Adrenal gland (tissue), 5 donors: ENCODE data around the gene SH2B3.

Source experiments
- POLR2A ChIP-seq, 2 donors: fragments of 450-650 bp; IDR thresholded peaks; one replicate each; pipeline ENCODE4 v1.6.1; 2017; ENCODE audit warnings: antibody characterized with exemption in 2 of 2, mild to moderate bottlenecking in 2 of 2, moderate library complexity in 1 of 2
- TF ChIP-seq, protein P1 (sequence below), 6 experiments: fragments of 450-650 bp in 4 of 6; fragments of 200-600 bp in 2 of 6; sonication (generic) in 1 of 6; IDR thresholded peaks; 1 replicate in 5 of 6; 2 replicates in 1 of 6; pipeline versions ENCODE4 v1.5.1 to v1.8.0; 2016 to 2021; ENCODE audit warnings: antibody characterized with exemption in 6 of 6, mild to moderate bottlenecking in 2 of 6, moderate library complexity in 1 of 6
- donor health status: DM: no; HTN: no; CAD: no.

DNA sequence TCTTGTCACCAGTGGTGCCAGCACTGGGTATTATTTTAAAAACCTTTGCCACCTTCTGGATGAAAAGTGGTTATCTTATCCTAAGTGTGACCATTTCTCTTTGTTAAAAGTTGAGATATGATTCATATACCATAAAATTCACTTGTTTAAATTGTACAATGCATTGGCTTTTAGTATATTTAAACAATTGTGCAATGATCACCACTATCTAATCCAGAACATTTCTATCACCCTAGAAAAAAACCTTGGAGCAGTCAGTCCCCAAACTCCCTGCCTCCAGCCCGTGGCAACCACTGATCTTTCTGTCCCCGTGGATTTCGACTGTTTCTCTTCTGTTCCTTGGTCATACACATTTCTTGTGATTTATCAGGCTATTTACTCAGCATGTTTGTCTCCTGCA, 28.3 kb downstream of the SH2B3 start:
- TF ChIP-seq POLR2A (IDR thresholded peaks at IDR 0.05), result no peak
- TF ChIP-seq, protein P1, sequence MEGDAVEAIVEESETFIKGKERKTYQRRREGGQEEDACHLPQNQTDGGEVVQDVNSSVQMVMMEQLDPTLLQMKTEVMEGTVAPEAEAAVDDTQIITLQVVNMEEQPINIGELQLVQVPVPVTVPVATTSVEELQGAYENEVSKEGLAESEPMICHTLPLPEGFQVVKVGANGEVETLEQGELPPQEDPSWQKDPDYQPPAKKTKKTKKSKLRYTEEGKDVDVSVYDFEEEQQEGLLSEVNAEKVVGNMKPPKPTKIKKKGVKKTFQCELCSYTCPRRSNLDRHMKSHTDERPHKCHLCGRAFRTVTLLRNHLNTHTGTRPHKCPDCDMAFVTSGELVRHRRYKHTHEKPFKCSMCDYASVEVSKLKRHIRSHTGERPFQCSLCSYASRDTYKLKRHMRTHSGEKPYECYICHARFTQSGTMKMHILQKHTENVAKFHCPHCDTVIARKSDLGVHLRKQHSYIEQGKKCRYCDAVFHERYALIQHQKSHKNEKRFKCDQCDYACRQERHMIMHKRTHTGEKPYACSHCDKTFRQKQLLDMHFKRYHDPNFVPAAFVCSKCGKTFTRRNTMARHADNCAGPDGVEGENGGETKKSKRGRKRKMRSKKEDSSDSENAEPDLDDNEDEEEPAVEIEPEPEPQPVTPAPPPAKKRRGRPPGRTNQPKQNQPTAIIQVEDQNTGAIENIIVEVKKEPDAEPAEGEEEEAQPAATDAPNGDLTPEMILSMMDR (IDR thresholded peaks at IDR 0.05), result no peak
